Retinal pigment epithelial cell (primary cell): Measurements from ENCODE around the gene CEACAM4.

Experiments
- DNase-seq: peaks from one replicate; pipeline ENCODE4 v3.0.0-alpha.2; 2010; ENCODE audit warnings: low read depth
- H3K4me3 ChIP-seq: 2 replicates; pipeline ENCODE4 v1.5.1; 2011; ENCODE audit warnings: mild to moderate bottlenecking, low read length, control low read depth, moderate library complexity
- CTCF ChIP-seq: conservative IDR thresholded peaks from 2 replicates; pipeline ENCODE4 v1.5.1; 2011; ENCODE audit warnings: low read depth, low read length, control low read depth, inconsistent platforms

The CEACAM4 gene

GRCh38 chr19:41619018-41619556, 7.8 kb downstream of the CEACAM4 start:
- H3K4me3 ChIP-seq, result no peak overlapping the region
- TF ChIP-seq CTCF, result no peak
- no peak for DNase-seq

- H3K4me3 ChIP-seq, result no peak overlapping the region
- no peak for DNase-seq
- no peak for TF ChIP-seq CTCF
These were observed 8.7 kb downstream of the CEACAM4 start for GRCh38 chr19:41617941-41618730.

GRCh38 chr19:41616792-41617621, 9.9 kb downstream of the CEACAM4 start:
- H3K4me3 ChIP-seq, result no peak overlapping the region
- no peak for DNase-seq
- no peak for TF ChIP-seq CTCF

GRCh38 chr19:41615207-41615606, 11.7 kb downstream of the CEACAM4 start:
- TF ChIP-seq CTCF, result no peak
- no peak for DNase-seq
- H3K4me3 ChIP-seq, result no peak overlapping the region

GRCh38 chr19:41612483-41612882, 14.4 kb downstream of the CEACAM4 start:
- no peak for TF ChIP-seq CTCF
- H3K4me3 ChIP-seq, result no peak overlapping the region
- DNase-seq, result no peak

GRCh38 chr19:41610789-41611188, 16.1 kb downstream of the CEACAM4 start:
- no peak overlapping the region for H3K4me3 ChIP-seq
- no peak for DNase-seq
- no peak for TF ChIP-seq CTCF
